K562 (cell line): Measurements from ENCODE around the gene CHD5. TPM values are rescaled to one million over a fixed set of nuclear protein-coding genes. Genes with fewer than 3 reads are reported as not detected.

Experiments used
- ATAC-seq: fragments of 200-7000 bp; cut with Tn5 transposase; 3 replicates; pipeline ENCODE4 v1.9.1; 2020; ENCODE audit warnings: moderate library complexity
- BruUV-seq: library from RNA; stranded (reverse); fragments of 400-500 nt; replicated peaks from 2 replicates; lab custom pipeline; 2021; lab: Mats Ljungman, UMichigan
- CTCF ChIA-PET: fragments of 300-600 bp; formaldehyde crosslinking; extraction: SDS; loops from one replicate; lab custom pipeline; 2021; ENCODE audit warnings: low intra/inter-chr PET ratio; lab: Yijun Ruan, JAX
- POLR2A ChIA-PET: fragments of 300-600, 350-650 bp; sonication (Branson Sonifier 250); formaldehyde crosslinking; extraction: SDS; loops from one replicate; lab custom pipeline; 2021; ENCODE audit warnings: antibody characterized with exemption, inconsistent platforms; lab: Yijun Ruan, JAX
- DNase-seq, 4 experiments: peaks; one replicate each; pipeline versions ENCODE4 v3.0.0 to v3.0.0-alpha.2; 2011 to 2018; ENCODE audit warnings: low spot score in 3 of 4, mixed read lengths in 3 of 4; ENCODE audit errors: extremely low read depth in 1 of 4
- FAIRE-seq: peaks from 2 replicates; lab custom pipeline; 2011; peaks lifted over from hg19 to GRCh38; lab: Jason Lieb, UNC
- H2AFZ ChIP-seq: 2 replicates; pipeline ENCODE4 v1.6.0; 2011; ENCODE audit warnings: low read depth, low read length, control low read depth, inconsistent platforms
- H3K27ac ChIP-seq: fragments of 200-600 bp; 3 replicates; pipeline ENCODE4 v1.8.0; 2011; ENCODE audit warnings: low read depth, mild to moderate bottlenecking, control low read depth, inconsistent platforms, low read length, moderate library complexity, mixed read lengths; ENCODE audit errors: extremely low read depth
- H3K27me3 ChIP-seq, 2 experiments: fragments of 300-600 bp in 1 of 2; 2 replicates in 1 of 2; 3 replicates in 1 of 2; pipeline versions ENCODE4 v1.6.0 to v1.8.0; 2011; ENCODE audit warnings: inconsistent platforms in 2 of 2, low read length in 2 of 2, mild to moderate bottlenecking in 1 of 2, mixed read lengths in 1 of 2, moderate library complexity in 1 of 2; ENCODE audit not compliant: control insufficient read depth in 2 of 2, insufficient read depth in 2 of 2
- H3K36me3 ChIP-seq: fragments of 300-600 bp; 3 replicates; pipeline ENCODE4 v1.8.0; 2011; ENCODE audit warnings: mild to moderate bottlenecking, low read length, inconsistent platforms; ENCODE audit not compliant: control insufficient read depth, insufficient read depth
- H3K4me1 ChIP-seq, 2 experiments: fragments of 200-600 bp in 1 of 2; replicated peaks in 1 of 2; 2 replicates in 1 of 2; 3 replicates in 1 of 2; pipeline versions ENCODE4 v1.5.1 to v1.8.0; 2011; ENCODE audit warnings: inconsistent platforms in 2 of 2, low read length in 2 of 2, mild to moderate bottlenecking in 1 of 2, mixed read lengths in 1 of 2, moderate library complexity in 1 of 2; ENCODE audit not compliant: control insufficient read depth in 2 of 2, insufficient read depth in 2 of 2
- H3K4me2 ChIP-seq: 2 replicates; pipeline ENCODE4 v1.6.1; 2011; ENCODE audit warnings: low read length, control low read depth, inconsistent platforms, mixed read lengths; ENCODE audit not compliant: insufficient read depth
- H3K4me3 ChIP-seq: fragments of 200-600 bp; sonication (generic), shearing (Covaris generic); 2 replicates; pipeline ENCODE4 v1.5.1; 2016; ENCODE audit warnings: control low read depth, inconsistent platforms
- H3K79me2 ChIP-seq: fragments of 200-600 bp; 3 replicates; pipeline ENCODE4 v1.8.0; 2011; ENCODE audit warnings: low read length, inconsistent platforms; ENCODE audit not compliant: control insufficient read depth, insufficient read depth
- H3K9ac ChIP-seq, 2 experiments: 2 replicates each; pipeline versions ENCODE4 v1.6.0 to v1.6.1; 2011; ENCODE audit warnings: low read depth in 2 of 2, low read length in 2 of 2, control low read depth in 1 of 2, inconsistent platforms in 1 of 2, mild to moderate bottlenecking in 1 of 2, mixed read lengths in 1 of 2; ENCODE audit not compliant: insufficient read depth in 1 of 2
- H3K9me1 ChIP-seq: one replicate; pipeline ENCODE4 v1.6.0; 2011; ENCODE audit warnings: inconsistent platforms, mild to moderate bottlenecking, low read length, moderate library complexity; ENCODE audit not compliant: control insufficient read depth, insufficient read depth
- H3K9me3 ChIP-seq: replicated peaks from 2 replicates; pipeline ENCODE4 v1.5.1; 2011; ENCODE audit warnings: low read depth, low read length, inconsistent platforms; ENCODE audit not compliant: control insufficient read depth, insufficient read depth
- H4K20me1 ChIP-seq: replicated peaks from 2 replicates; pipeline ENCODE4 v1.6.1; 2011; ENCODE audit warnings: low read length, inconsistent platforms, mixed read lengths; ENCODE audit not compliant: control insufficient read depth, insufficient read depth
- BHLHE40 ChIP-seq: IDR thresholded peaks from 2 replicates; pipeline ENCODE4 v1.6.1; 2011; ENCODE audit warnings: low read length, improper control_type of control experiment
- KDM1A ChIP-seq, 2 experiments: fragments of 450-650 bp; IDR thresholded peaks; 2 replicates each; pipeline ENCODE4 v1.6.1; 2016; ENCODE audit warnings: mild to moderate bottlenecking in 2 of 2
- MEF2D ChIP-seq: conservative IDR thresholded peaks from 2 replicates; pipeline ENCODE4 v1.6.1; 2016; ENCODE audit warnings: low read depth, missing genetic modification characterization, missing compliant biosample characterization
- MIER1 ChIP-seq: fragments of 450-650 bp; IDR thresholded peaks from 2 replicates; pipeline ENCODE4 v1.6.1; 2016; ENCODE audit warnings: antibody characterized with exemption, mild to moderate bottlenecking, low read depth
- RAD21 ChIP-seq, 2 experiments: fragments of 250-450 bp in 1 of 2; fragments of 450-650 bp in 1 of 2; sonication (Bioruptor Pico) in 1 of 2; formaldehyde crosslinking in 1 of 2; IDR thresholded peaks in 1 of 2; conservative IDR thresholded peaks in 1 of 2; 2 replicates each; pipeline versions ENCODE4 v1.4.0 to v1.8.0; 2020 to 2022; ENCODE audit warnings: mild to moderate bottlenecking in 2 of 2, moderate library complexity in 1 of 2
- TSC22D4 ChIP-seq: fragments of 450-650 bp; IDR thresholded peaks from 2 replicates; pipeline ENCODE4 v1.6.1; 2016; ENCODE audit warnings: missing genetic modification characterization, missing biosample characterization, control low read depth
- WGBS: fragments of 100-300 bp; shearing (Covaris generic); methylation state at CpG from one replicate; pipeline ENCODE4 v1.1.6; 2016; ENCODE audit warnings: low coverage, mixed read lengths; ENCODE audit not compliant: insufficient coverage; ENCODE audit errors: missing lambda C conversion rate; 5-methylcytosine and 5-hydroxymethylcytosine counted together
- in situ Hi-C: fragments of 300-500 bp; cut with MboI; formaldehyde crosslinking; loops from 4 replicates; pipeline ENCODE4 v1.15.0; 2018; ENCODE audit warnings: inconsistent platforms, mixed read lengths
- intact Hi-C: fragments of 100-400 bp; cut with micrococcal nuclease; formaldehyde crosslinking; loops from 2 replicates; pipeline ENCODE4 v1.14.2; 2022
- polyA plus RNA-seq, 8 experiments: library from polyadenylated mRNA; depleted of rRNA in 4 of 8; stranded (reverse) in 5 of 8; unstranded in 3 of 8; fragments of >200 nt; fragmentation: Nextera tagmentation in 2 of 8; fragmentation: Illumina TruSeq in 1 of 8; extraction: Ambion mirVana in 2 of 8; extraction: Trizol in 1 of 8; gene quantifications; 2 replicates each; pipeline versions ENCODE4 v1.2.1 to v1.2.3, GENCODE V29; 2011 to 2014; ENCODE audit warnings: inconsistent platforms in 1 of 8, missing spikeins in 1 of 8
- total RNA-seq, 7 experiments: library from RNA; depleted of rRNA in 6 of 7; stranded (reverse); fragments of >200 nt in 6 of 7; fragmentation: Illumina TruSeq in 2 of 7; extraction: Trizol in 2 of 7; gene quantifications; 2 replicates each; pipeline versions ENCODE4 v1.2.1 to v1.2.3, GENCODE V29; 2011 to 2021; ENCODE audit warnings: low replicate concordance in 1 of 7
- TF ChIP-seq, protein P1 (sequence below), 3 experiments: IDR thresholded peaks in 2 of 3; conservative IDR thresholded peaks in 1 of 3; 2 replicates each; pipeline ENCODE4 v1.5.1; 2011 to 2012; ENCODE audit warnings: low read length in 3 of 3, mild to moderate bottlenecking in 3 of 3, control low read depth in 2 of 3, improper control_type of control experiment in 1 of 3, inconsistent platforms in 1 of 3, low read depth in 1 of 3, mixed read lengths in 1 of 3, moderate library complexity in 1 of 3; ENCODE audit not compliant: insufficient read depth in 2 of 3

Gene CHD5
- total and polyA plus RNA-seq, 9 of the 15 experiments (the other 6 are each of a cell fraction or from before 2014, with no cell fraction given), result 0.03 to 0.52 (median 0.11) TPM; not detected in 2

DNA sequence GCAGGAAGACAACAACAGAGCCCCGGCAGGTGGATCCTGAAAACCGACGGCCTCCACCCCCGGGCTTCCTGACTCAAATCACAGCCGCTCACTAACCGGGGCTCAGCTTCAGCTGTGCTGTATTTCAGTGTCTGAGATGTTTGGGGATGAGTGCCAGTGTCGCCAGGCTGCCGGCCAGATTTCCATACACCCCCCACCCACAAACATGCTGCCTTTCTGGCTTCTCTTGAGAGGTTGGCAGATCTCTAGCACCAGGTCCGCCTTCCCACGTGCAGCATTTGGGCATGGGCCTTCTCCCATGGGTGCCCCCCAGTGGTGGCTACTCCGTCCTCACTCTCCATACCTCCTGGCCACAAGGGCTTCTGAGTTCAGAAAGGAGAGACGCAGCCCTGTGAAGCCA is 99.7 kb downstream of the CHD5 start:
- DNase-seq (peak in 1 of 4 experiments; percentile 42), FAIRE-seq (no peak), ATAC-seq (peak; percentile 63)
- Histone ChIP-seq H3K9me1 (no peaks in the 10 kb centered on the region), H3K4me1 (peaks cover 0 to 14% of the 10 kb centered on the region in 2 experiments; a peak in 1 of 5 replicates), H3K4me3 (no peak overlapping the region), H3K36me3 (no peaks in the 10 kb centered on the region), H2AFZ (no peak overlapping the region), H3K9me3 (no peaks in the 10 kb centered on the region), H3K79me2 (no peaks in the 10 kb centered on the region), H3K9ac (no peak overlapping the region), H3K27ac (no peak overlapping the region), H4K20me1 (peaks cover 42% of the 10 kb centered on the region), H3K4me2 (no peak overlapping the region), H3K27me3 (peaks cover 78 to 94% of the 10 kb centered on the region in 2 experiments)
- in situ Hi-C loops, result no loop called here
- 6% methylated on average over 12 of the region's 12 CpGs for WGBS
- no peak for TF ChIP-seq MEF2D (tag)
- no peak for TF ChIP-seq TSC22D4 (tag)
- peak in 1 of 2 experiments; percentile 26; a peak in 1 of 4 replicates for TF ChIP-seq RAD21 (CRISPR knock-in tag; conservative IDR thresholded peaks at IDR 0.05 in 1 of 2, IDR thresholded peaks at IDR 0.05 in 1 of 2)
- TF ChIP-seq, protein P1, sequence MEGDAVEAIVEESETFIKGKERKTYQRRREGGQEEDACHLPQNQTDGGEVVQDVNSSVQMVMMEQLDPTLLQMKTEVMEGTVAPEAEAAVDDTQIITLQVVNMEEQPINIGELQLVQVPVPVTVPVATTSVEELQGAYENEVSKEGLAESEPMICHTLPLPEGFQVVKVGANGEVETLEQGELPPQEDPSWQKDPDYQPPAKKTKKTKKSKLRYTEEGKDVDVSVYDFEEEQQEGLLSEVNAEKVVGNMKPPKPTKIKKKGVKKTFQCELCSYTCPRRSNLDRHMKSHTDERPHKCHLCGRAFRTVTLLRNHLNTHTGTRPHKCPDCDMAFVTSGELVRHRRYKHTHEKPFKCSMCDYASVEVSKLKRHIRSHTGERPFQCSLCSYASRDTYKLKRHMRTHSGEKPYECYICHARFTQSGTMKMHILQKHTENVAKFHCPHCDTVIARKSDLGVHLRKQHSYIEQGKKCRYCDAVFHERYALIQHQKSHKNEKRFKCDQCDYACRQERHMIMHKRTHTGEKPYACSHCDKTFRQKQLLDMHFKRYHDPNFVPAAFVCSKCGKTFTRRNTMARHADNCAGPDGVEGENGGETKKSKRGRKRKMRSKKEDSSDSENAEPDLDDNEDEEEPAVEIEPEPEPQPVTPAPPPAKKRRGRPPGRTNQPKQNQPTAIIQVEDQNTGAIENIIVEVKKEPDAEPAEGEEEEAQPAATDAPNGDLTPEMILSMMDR (IDR thresholded peaks at IDR 0.05 in 2 of 3, conservative IDR thresholded peaks at IDR 0.05 in 1 of 3; ENCODE audit: insufficient read depth in 2 of 3, low read depth in 1 of 3, low read length in 3 of 3), result peak; percentile 37 to 52 (median 43); a peak in 5 of 6 replicates
- TF ChIP-seq MIER1, result no peak
- peak; percentile 71 for TF ChIP-seq BHLHE40
- TF ChIP-seq KDM1A (IDR thresholded peaks at IDR 0.05), result peak; percentile 31 to 33; a peak in 2 of 4 replicates
- no TSS peak for BruUV-seq
- ChIA-PET POLR2A (interaction anchor here (0.8 to 1.3 kb wide), 2 partner anchors 8 to 18 kb away, joined by 3 read pairs; no protein-coding TSS in a partner anchor), CTCF (no interaction called here)
- intact Hi-C loops, result no loop called here
